GM19238 (cell line): Measurements from ENCODE around the gene FYN.

Experiments
- DNase-seq: peaks from one replicate; pipeline ENCODE4 v3.0.0; 2011; ENCODE audit warnings: low spot score; ENCODE audit not compliant: insufficient read length

The FYN gene

GRCh38 chr6:111633822-111634221, 239.4 kb downstream of the FYN start:
- DNase-seq, result no peak

GRCh38 chr6:111632468-111633247, 240.6 kb downstream of the FYN start:
- DNase-seq, result no peak

- no peak for DNase-seq
Observed at GRCh38 chr6:111631903-111632460, 241.3 kb downstream of the FYN start.

- no peak for DNase-seq
Observed at GRCh38 chr6:111631018-111631417, 242.2 kb downstream of the FYN start.

GRCh38 chr6:111628142-111628850, 245.0 kb downstream of the FYN start:
- no peak for DNase-seq

- DNase-seq, result no peak
Observed at GRCh38 chr6:111626441-111626840, 246.8 kb downstream of the FYN start.

GRCh38 chr6:111625461-111626391, 247.5 kb downstream of the FYN start:
- no peak for DNase-seq

GRCh38 chr6:111625099-111625416, 248.2 kb downstream of the FYN start:
- no peak for DNase-seq

GRCh38 chr6:111624401-111625098, 248.7 kb downstream of the FYN start:
- DNase-seq, result no peak

GRCh38 chr6:111623046-111623718, 250.1 kb downstream of the FYN start:
- no peak for DNase-seq

- DNase-seq, result no peak
Observed at GRCh38 chr6:111620169-111620568, 253.1 kb downstream of the FYN start.

GRCh38 chr6:111618407-111618806, 254.8 kb downstream of the FYN start:
- DNase-seq, result no peak

GRCh38 chr6:111617149-111617548, 256.1 kb downstream of the FYN start:
- DNase-seq, result no peak

- DNase-seq, result no peak
Observed at GRCh38 chr6:111615916-111616612, 257.2 kb downstream of the FYN start.

- DNase-seq, result no peak
Observed at GRCh38 chr6:111614833-111615582, 258.2 kb downstream of the FYN start.

- DNase-seq, result no peak
Observed at GRCh38 chr6:111612379-111612778, 260.9 kb downstream of the FYN start.

- DNase-seq, result no peak
Observed at GRCh38 chr6:111610548-111611172, 262.6 kb downstream of the FYN start.
